MM.1S (cell line): Measurements from ENCODE around the gene TAOK1.

ENCODE experiments used
- CTCF ChIP-seq: fragments of 300-600 bp; sonication (generic); IDR thresholded peaks from 2 replicates; pipeline ENCODE4 v1.5.1; 2016; ENCODE audit warnings: antibody characterized with exemption, low read length, mixed read lengths
- EZH2 ChIP-seq: fragments of 300-600 bp; sonication (generic); optimal IDR thresholded peaks from 2 replicates; pipeline ENCODE3; 2017; ENCODE audit warnings: low read depth, mild to moderate bottlenecking, antibody characterized with exemption, low read length, mixed read lengths

DNA sequence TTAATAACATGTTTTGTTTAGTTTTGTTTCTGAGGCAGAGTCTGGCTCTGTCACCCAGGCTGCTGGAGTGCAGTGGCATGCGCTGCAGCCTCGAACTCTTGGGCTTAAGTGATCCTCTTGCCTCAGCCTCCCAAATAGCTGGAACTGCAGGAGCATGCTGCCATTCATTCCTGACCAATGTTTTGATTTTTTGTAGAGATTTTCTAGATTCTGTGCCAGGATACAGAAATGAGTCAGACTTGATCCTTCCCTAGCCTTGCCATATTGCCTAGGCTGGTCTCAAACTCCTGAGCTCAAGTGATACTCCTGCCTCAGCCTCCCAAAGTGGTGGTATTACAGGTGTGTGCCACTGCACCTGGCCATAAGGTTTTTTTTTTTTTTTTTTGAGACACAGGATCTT, 17.7 kb downstream of the TAOK1 start:
- TF ChIP-seq CTCF (no peak), EZH2 (no peak)
